ENCODE measurements around the gene IL23R. TPM values are rescaled to one million over a fixed set of nuclear protein-coding genes. Genes with fewer than 3 reads are reported as not detected.

IL23R gene
- not detected in 2 replicates for polyA plus RNA-seq (2012; rRNA removed)
- polyA plus RNA-seq (2012; cell fraction: cytosol; rRNA removed) = not detected in 2 replicates
- not detected in 2 replicates for polyA plus RNA-seq (2012; cell fraction: nucleus; rRNA removed)

GRCh38 chr1:67166196-67166595 lies at the start of gene IL23R:
TSS of gene IL23R (plus strand) at chr1:67166454. CDS start at chr1:67168121, 1,667 bp downstream.
- Histone ChIP-seq H3K79me2 (ENCODE audit: insufficient read depth) (no peaks in the 10 kb centered on the region), H3K4me1 (ENCODE audit: control insufficient read depth in 1 of 2, insufficient read depth in 2 of 2, low read depth in 1 of 2, low read length in 1 of 2) (no peaks in the 10 kb centered on the region), H3K27me3 (ENCODE audit: insufficient read depth) (no peaks in the 10 kb centered on the region), H3K4me2 (no peak within 1 kb of the TSS), H2AFZ (ENCODE audit: low read depth) (no peak within 1 kb of the TSS), H3K9me3 (no peaks in the 10 kb centered on the region), H3K36me3 (replicated peaks in 1 of 2; ENCODE audit: control insufficient read depth in 1 of 2, insufficient read depth in 2 of 2, low read length in 1 of 2) (no peaks in the 10 kb centered on the region), H4K20me1 (ENCODE audit: insufficient read depth) (no peaks in the 10 kb centered on the region), H3K4me3 (ENCODE audit: low read depth in 2 of 2, low read length in 1 of 2) (no peak within 1 kb of the TSS), H3F3A (replicated peaks; ENCODE audit: insufficient read depth) (peaks cover 3% of the 10 kb centered on the region), H3K9me2 (no peaks in the 10 kb centered on the region), H3K27ac (ENCODE audit: low read depth in 2 of 2, low read length in 1 of 2) (no peak within 1 kb of the TSS), H3K9ac (no peak within 1 kb of the TSS)
- POLR2A ChIA-PET = no interaction called here
- TF ChIP-seq GABPA (IDR thresholded peaks at IDR 0.05; ENCODE audit: low read depth) (no peak), SMC3 (IDR thresholded peaks at IDR 0.05; ENCODE audit: low read depth, low read length) (no peak), CHD2 (IDR thresholded peaks at IDR 0.05; ENCODE audit: low read length, partially characterized antibody) (no peak), USF1 (IDR thresholded peaks at IDR 0.05; ENCODE audit: borderline replicate concordance, low read depth) (no peak), RAD21 (IDR thresholded peaks at IDR 0.05; ENCODE audit: low read length) (no peak), EZH2phosphoT487 (IDR thresholded peaks at IDR 0.05; ENCODE audit: borderline replicate concordance, low read depth) (no peak), TCF12 (IDR thresholded peaks at IDR 0.05) (no peak), IRF3 (IDR thresholded peaks at IDR 0.05; ENCODE audit: low read depth, low read length) (no peak), MEF2A (IDR thresholded peaks at IDR 0.05; ENCODE audit: borderline replicate concordance, low read depth) (no peak), RFX5 (IDR thresholded peaks at IDR 0.05; ENCODE audit: low read length) (no peak), RCOR1 (IDR thresholded peaks at IDR 0.05; ENCODE audit: low read length) (no peak), FOXJ3 (CRISPR knock-in tag; IDR thresholded peaks at IDR 0.05) (no peak)
- TF ChIP-seq, protein P1, sequence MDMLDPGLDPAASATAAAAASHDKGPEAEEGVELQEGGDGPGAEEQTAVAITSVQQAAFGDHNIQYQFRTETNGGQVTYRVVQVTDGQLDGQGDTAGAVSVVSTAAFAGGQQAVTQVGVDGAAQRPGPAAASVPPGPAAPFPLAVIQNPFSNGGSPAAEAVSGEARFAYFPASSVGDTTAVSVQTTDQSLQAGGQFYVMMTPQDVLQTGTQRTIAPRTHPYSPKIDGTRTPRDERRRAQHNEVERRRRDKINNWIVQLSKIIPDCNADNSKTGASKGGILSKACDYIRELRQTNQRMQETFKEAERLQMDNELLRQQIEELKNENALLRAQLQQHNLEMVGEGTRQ (IDR thresholded peaks at IDR 0.05; ENCODE audit: borderline replicate concordance, low read depth, low read length) = no peak
- 76% methylated on average over 4 of the region's 4 CpGs for WGBS (ENCODE audit: low lambda C conversion rate)
- DNase-seq = no peak
- CTCF ChIA-PET = no interaction called here

GRCh38 chr1:67118191-67118590 lies 48.1 kb upstream of the IL23R start:
- no peaks in the 10 kb centered on the region for H3K9me2 ChIP-seq
- no peaks in the 10 kb centered on the region for H3K4me1 ChIP-seq (ENCODE audit: control insufficient read depth in 1 of 2, insufficient read depth in 2 of 2, low read depth in 1 of 2, low read length in 1 of 2)
- POLR2A ChIA-PET = no interaction called here
- CTCF ChIA-PET = no interaction called here
- no peaks in the 10 kb centered on the region for H3K36me3 ChIP-seq (replicated peaks in 1 of 2; ENCODE audit: control insufficient read depth in 1 of 2, insufficient read depth in 2 of 2, low read length in 1 of 2)
- H3K9me3 ChIP-seq = no peaks in the 10 kb centered on the region
- H3K27me3 ChIP-seq (ENCODE audit: insufficient read depth) = no peaks in the 10 kb centered on the region
- H3F3A ChIP-seq (replicated peaks; ENCODE audit: insufficient read depth) = no peaks in the 10 kb centered on the region
- no peak overlapping the region for H2AFZ ChIP-seq (ENCODE audit: low read depth)
- no peaks in the 10 kb centered on the region for H3K79me2 ChIP-seq (ENCODE audit: insufficient read depth)
- no peak overlapping the region for H3K4me3 ChIP-seq (ENCODE audit: low read depth in 2 of 2, low read length in 1 of 2)
- H3K27ac ChIP-seq (ENCODE audit: low read depth in 2 of 2, low read length in 1 of 2) = no peak overlapping the region
- H3K9ac ChIP-seq = no peak overlapping the region
- DNase-seq = no peak
- no peak overlapping the region for H3K4me2 ChIP-seq
- no peaks in the 10 kb centered on the region for H4K20me1 ChIP-seq (ENCODE audit: insufficient read depth)
- TF ChIP-seq USF1 (IDR thresholded peaks at IDR 0.05; ENCODE audit: borderline replicate concordance, low read depth) (no peak), FOSL2 (IDR thresholded peaks at IDR 0.05; ENCODE audit: borderline replicate concordance, low read depth) (no peak), YY1 (IDR thresholded peaks at IDR 0.05; ENCODE audit: low read depth) (no peak), PBX3 (IDR thresholded peaks at IDR 0.05) (no peak), EZH2phosphoT487 (IDR thresholded peaks at IDR 0.05; ENCODE audit: borderline replicate concordance, low read depth) (no peak), MXI1 (IDR thresholded peaks at IDR 0.05; ENCODE audit: low read depth, low read length) (no peak), REST (IDR thresholded peaks at IDR 0.05; ENCODE audit: low read depth, low read length) (no peak), RCOR1 (IDR thresholded peaks at IDR 0.05; ENCODE audit: low read length) (no peak), JUND (IDR thresholded peaks at IDR 0.05) (no peak), RXRA (IDR thresholded peaks at IDR 0.05; ENCODE audit: borderline replicate concordance, low read depth) (no peak), GATA2 (CRISPR knock-in tag; IDR thresholded peaks at IDR 0.05) (no peak), RFX5 (IDR thresholded peaks at IDR 0.05; ENCODE audit: low read length) (no peak)

Data from SK-N-SH (cell line).